ENCODE results near the gene BTBD18.

BTBD18 gene, protein sequence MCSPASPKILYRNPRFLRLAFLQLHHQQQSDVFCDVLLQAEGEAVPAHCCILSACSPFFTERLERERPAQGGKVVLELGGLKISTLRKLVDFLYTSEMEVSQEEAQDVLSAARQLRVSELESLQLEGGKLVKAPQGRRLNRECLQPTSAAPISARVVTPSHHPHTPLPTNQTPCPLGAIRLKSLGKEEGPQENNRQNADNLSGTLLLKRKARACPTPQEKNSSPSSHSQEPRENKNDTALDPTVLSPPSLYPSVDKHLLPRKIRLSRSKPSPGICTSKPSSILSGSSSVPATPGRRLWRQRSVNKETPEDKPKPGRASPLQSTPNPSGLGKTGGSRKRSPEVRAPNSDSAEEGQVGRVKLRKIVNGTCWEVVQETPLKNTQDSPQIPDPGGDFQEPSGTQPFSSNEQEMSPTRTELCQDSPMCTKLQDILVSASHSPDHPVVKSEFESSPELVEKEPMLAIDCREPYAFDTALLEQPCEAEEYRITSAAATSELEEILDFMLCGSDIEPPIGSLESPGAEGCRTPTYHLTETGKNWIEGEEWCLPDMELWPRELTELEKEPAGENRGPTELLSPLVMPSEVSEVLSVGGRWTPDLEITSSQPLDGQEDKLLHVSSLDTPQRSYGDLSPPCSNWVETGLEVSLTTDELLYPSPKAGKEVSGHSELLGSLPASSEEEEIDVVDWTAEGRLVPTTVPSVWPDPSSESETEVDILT

DNA sequence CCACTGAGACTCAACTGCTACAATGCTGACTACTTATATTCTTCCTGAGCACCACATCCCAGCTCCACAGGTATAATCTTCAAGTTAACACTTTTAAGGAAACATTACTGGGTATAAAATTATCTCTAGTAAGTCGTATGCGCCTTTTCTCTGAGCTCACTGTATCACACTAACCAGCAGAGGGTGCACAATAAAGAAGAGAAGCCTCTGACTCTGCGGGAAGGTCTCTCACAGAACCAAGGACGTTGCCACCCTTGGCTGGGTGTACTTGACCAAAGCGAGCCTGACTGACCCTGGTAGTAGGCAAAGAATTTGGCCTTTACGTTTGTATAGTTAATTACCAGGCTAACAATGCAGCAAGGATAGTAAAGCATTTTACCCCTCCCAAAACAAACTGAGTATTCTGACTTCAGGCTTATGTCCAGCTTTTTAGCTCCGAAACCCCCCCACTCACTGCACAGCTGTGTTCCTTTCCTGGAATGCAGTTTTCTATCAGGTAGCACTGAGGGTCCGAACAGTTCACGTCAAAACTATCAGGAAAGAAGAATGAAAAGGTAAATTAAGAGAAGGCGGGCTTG, at the start of gene BTBD18:
TSS of gene BTBD18 (minus strand) at position 144 of the 578 bp plus-strand sequence. CDS start 631 bp downstream, outside the sequence.
- no peak for DNase-seq

DNA sequence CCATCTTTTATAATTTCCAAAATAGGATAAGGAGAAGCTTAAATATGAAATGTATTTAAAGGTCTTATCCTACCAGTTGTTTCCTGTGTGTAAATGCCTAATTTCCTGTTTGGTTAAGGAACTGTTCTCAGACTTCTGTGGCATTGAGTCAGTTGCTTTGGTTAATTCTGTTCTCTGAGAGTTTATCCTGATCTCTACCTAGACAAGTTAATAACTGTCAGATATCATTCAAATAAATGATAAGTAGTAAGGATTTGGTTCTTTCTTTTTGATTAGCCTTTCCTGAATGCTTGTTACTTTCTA, 49.5 kb upstream of the BTBD18 start:
- no peak for DNase-seq

DNA sequence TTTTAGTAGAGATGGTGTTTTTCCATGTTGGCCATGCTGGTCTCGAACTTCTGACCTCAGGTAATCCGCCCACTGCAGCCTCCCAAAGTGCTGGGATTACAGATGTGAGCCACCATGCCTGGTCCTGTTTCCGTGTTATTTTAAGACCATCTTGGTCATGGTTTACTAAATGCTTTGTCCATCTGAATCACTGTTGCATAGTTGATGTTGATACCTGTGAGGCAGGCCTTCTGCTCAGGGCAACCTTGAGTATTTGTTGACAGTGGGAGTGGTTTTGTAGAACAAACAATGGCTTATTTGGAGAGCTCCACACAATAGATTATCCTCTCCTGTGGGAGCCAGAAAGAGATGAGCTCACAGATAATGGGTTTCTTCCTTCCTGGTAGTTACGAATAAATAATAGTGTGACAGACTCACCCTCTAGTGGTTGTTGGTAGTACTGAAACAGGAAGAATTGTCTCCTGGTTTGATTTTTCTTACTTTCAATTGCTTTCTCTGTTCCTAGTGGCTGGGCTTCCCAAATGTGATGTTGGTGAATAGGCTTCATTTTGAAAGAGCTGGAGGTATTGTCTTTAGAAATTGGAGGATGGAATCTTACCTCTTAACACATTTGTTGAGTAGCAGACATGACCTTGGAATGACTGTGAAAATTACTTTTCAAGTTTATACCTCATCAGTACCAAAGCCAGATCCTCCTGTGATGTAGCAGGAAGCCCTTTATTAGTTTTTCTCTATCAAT, 49.0 kb upstream of the BTBD18 start:
- peak; percentile 57 for DNase-seq

DNA sequence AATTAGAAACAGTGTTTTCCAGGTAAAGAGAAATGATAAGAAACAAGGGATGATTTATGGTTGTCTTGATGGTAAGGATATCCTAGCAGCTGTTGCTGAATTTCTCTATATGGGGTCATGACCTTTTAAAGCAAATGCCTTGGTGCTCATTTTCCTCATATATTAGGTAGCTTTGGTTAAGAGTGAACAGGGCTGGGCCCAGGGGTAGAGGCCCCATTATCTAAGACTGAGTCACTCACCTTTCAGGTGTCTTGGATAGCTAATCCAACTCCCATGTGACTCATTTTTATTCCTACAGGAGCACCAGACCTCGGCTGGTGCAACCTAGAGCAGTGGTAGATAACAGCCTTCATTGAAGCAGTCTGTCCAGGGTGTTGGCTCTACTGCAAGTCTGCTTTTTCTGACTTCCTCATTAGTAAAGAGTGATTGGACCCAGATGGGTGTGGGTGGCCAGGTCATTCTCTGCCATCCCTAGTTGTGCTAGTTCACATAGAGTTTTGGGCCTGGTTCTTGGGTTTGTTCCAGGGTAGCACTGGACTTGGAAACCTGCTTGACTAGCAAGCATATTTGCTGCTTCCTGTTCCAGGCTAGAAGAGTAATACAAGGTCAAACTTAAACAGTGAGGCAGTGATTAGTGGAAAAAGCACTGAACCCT, 47.4 kb upstream of the BTBD18 start:
- no peak for DNase-seq

DNA sequence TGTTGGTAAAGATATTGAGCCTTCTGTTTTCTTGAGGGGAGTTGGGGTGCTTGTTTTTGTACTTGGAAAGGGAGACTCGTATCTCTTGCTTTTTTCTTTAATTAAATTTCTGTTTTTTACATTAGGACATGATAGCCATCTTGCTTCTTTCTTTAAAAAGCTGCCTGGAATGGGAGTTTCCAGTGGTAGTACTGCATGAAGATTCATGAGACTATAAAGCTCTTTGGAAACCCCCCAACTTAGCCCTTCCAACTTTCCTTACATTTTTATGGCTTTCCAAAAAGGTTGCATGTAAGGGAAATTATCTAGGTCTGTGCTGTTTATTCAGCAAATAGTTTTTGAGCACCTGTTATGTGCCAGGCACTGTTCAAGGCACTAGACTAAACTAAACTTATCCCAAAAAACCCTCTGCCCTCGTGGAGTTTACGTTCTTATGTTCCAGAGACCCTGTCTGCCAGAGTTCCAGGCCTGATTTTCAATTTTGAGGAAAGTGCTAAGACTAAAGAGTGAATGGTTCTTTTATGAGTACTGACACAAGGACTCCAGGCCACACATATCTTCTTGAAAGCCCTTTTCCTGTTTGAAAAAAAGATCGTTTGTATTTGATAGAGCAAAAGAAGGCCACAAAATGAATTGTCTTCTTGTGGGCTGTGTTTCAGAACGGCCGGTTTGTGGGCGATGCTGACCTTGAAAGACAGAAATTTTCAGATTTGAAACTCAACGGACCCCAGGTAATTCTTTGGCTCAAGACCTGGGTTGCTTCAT, 41.9 kb upstream of the BTBD18 start:
- DNase-seq = no peak

DNA sequence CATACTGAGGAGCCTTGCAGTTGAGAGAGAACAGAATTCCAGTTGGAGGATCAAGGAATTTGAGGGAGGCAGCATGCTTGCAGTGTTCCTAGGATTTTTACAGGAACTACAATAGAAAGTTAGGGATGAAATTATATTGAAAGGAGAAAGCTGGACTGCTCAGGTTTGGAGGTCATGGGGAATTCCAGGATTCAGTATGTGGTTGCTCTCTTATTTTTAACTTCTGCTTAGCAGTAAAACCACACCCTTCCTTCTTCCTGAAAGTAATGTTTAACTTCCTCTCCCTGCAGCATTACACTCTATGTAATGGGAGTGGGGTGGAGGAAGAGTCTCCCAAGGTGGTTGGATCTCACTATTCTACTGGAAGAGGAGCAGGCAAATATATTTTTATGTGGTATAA, 41.3 kb upstream of the BTBD18 start:
- DNase-seq = no peak

DNA sequence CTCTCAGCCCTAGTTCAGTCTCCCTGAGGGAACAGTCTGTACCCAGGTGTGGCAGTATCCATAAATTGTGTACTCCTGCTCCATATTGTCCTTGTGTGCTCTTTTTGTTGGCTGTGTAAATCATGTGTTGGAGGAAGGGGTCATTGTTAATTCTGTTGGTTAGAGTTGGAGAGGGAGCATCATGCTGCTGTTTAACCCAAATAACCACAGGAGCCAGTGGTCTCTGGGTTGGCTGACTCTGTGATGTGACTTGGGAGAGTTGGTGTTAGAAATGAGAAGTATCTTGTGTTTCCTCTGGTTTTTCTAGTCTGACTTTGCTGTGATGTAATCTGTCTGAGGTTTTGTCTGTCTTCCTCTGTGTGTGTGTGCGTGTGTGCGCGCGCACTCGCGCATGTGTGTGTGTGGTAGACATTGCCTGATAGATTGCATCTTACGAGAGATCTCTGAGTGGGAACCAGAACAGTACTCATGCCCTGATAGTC, 40.5 kb upstream of the BTBD18 start:
- no peak for DNase-seq

DNA sequence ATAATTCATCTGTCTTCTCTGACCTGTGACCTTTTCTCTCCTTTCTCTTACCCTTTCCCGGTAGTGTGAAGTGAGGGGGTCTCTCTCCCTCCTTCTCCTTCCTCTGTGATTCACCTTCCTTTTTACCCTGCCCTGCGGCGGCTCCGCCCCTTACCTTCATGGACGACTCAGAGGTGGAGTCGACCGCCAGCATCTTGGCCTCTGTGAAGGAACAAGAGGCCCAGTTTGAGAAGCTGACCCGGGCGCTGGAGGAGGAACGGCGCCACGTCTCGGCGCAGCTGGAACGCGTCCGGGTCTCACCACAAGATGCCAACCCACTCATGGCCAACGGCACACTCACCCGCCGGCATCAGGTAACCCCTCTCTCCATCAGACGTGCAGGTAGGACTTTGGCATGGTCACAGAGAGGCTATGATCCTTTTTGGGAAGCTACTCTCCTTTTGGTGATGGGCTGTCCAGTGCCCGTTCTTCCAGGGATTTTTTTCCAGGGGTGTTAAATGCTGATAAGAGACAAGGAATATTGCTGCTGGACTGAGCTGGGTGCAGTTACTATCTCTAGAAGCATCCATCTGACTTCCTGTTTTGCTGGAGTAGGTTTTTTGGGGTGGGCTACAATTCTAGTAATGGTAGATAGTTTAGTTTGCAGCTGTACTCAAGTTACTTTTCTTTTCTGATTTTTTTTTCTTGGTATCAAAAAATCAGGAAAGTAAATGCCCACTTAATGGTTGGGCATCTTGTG, 39.9 kb upstream of the BTBD18 start:
- DNase-seq = no peak

DNA sequence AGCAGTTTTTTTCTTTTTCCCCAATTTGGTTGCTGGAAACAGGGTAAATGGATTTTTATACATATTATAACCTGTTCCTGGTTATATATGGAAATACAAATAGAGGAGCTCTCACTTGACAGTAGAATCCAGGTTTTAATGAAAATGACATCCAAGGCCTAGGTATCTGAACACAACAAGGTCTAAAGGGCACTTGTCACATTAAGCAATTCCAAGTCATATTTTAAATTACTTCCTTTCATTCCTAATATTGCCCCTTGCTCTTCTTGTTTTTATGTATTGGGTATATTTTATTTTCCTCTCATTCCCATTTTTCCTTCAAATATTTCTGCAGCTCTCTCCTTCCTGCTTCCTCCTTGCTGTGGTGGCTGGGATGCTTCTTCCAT, 37.1 kb upstream of the BTBD18 start:
- DNase-seq = no peak

DNA sequence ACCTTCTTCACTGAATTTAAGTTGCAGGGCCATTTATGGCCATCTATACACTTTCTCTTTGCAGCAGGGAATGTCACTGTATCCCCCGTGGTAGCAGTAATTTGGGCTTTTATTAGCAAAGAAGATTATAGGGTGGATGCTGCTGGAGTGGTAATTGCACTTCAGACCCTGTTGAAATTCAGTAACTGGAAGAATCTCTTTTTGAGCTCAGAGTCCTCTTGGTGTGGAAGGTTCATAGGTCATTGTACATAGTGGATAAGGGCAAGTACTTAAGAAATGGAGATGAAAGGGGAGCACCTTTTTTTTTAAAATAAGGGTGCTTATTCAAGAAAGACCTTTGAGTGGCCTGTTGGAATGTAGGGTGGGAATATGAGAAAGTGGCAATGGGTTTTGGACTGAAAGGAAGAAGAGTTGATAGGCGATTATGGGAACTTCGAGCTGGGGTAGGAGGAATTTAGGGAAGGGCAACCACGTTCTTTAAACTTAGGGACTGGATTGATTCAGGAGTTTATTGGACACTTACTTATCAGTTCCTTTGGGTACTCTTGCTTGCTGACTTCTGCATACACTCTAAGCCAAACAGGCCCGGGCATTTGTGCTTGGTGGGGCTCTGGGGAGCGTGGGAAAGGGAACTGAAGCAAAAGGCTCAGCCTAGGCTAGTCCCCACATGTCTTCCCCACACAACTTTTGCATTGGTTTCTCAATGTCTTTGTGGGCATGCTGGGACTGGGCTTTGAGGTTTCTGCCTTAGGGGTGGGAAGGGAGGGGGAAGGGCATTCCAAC, 36.5 kb upstream of the BTBD18 start:
- DNase-seq = no peak

DNA sequence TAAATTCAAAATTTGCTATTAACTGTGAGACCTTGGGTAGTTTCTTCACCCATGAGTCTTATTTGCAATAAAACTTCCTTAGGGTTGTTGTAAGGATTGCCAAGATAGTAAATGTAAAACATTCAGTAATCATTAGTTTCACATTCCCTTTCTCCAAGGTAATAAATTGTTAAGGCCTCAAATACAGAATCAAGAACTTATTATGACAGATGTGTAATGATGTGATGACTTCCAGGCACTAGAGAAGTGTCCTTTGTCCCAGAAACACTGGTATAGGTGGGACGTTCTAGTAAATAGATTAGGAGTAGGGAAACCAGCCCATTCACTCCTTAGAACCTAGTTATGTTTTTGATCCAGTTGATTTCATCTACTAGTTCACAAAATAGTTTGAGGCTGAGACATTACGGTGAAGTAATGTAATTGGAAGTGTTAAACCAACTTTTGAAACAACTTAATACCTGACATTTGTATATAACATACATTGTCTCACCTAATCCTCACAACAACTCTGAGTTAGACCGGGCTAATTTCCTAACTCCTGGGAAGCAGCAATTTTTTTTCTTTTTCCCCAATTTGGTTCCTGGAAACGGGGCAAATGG, 35.5 kb upstream of the BTBD18 start:
- no peak for DNase-seq

DNA sequence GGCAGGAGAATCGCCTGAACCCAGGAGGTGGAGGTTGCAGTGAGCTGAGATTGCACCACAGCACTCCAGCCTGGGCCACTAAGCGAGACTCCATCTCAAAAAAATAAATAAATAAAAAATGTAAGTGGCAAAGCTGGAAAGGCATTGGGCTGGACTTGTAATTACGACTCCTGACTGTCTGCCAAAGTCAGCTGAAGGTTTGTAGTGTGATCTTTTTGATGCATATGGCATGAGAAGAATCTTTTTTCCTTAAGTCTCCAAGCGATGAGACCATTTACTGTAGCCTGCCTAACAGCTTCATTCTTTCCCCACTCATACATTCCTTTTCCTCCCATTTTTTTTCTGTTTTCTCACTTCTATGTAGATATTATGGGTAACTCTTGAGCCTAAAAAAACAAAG, 34.8 kb upstream of the BTBD18 start:
- DNase-seq = no peak

DNA sequence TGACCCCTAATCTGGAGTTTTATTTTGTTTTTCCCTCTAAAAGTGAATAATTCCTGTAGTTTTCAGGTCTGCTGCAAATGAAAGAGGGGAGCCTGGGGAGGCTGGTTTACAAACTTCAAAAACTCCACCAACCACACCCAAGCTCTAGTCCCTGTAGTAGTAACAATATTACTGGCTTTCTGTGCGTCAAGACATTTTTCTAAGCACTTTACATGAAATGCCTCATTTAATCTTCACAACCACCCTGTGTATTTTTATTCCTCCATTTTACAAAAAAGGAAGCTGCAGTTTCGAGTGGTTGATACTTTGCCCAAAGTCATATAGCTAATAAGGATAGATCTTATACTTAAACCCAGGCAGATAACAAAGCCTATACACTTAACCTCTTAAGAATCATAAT, 33.5 kb upstream of the BTBD18 start:
- no peak for DNase-seq

DNA sequence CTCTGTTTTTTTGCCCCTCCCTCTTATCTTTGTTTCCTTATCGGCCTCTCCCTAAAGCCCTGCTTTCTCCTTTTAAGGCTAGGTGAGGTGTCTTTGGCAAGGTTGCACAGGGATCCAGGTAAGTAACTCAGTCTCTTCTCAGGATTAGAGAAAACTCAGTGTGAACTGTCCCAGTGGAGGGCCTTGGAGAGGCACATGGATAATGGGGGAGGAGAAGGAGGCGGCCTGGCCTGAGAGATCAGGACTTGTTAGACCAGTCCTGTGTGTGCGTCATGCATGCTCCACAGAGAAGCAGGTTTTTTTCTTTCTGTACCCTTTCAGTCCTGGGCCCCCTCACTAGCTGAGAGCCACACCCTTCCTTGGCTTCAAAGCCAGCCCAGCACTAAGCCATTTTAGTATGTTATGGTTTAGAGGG, 29.9 kb upstream of the BTBD18 start:
- no peak for DNase-seq

DNA sequence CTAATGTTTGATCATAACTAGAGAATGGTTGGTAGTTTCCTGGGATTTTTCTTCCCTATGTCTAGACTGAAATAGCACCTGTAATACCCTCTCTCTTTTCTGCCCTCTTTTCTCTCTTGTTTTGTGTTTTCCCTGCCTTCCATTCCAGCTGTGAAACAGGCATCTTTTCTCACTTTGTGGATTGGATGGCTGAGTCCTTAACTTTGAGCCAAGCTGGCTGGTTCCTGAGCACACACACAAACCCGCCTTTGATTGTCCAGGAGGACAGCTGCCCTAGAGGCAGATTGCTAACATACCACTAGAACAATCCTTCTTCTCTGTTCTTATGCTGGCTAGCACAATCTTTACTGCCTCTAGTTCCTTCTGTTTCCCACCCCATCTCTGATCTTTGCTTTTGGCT, 27.7 kb upstream of the BTBD18 start:
- DNase-seq = no peak

DNA sequence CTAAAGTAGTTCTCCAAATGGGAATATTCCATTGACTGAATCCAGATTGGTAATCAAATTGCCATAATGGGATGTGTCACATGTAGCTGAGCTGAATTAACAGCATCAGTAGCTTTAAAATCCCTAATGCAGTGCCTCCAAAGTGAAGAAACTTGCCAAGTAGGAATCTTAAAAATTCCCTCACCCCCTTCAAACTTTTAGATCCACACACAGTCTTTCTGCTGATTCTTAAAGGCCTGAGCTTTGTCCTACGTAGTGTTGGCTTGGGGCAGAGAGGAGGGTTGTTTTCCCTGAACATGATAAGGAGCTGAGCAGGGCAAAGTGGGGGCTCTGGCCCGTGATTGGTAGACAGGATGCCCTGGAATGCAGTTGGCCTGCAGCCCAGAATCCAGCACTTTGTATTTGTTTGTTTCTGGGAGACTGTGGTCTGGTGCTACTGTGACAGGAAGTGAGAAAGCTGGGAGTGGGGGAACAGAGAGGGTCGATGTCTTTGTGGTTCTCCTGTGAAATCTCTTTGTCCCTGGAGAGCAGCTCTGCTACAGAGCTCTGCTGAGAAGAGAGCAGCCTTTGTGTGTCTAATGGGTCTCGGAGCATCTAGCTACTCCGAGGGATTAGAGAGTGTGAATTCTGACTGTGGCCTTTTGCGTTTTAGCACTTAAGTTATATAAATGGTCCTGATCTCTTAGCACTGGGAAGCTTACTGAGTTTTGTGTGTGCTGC, 26.9 kb upstream of the BTBD18 start:
- no peak for DNase-seq

DNA sequence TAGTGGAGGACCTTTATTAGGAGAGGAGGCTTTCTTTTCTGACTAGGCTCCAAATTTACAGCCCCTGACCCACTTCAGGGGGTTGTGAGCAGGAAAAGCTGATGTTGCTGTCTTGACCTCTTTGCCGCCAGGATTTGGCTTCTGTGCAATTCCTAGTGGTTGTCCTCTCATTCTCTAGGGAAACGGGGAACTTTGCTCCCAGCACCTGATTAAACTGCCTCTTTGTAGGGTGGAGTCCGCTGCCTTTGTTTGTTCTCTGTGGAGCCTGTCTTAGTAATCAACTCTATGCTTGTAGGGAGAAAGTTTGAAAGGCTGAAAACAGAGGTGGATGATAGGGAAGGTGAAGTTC, 26.3 kb upstream of the BTBD18 start:
- no peak for DNase-seq

DNA sequence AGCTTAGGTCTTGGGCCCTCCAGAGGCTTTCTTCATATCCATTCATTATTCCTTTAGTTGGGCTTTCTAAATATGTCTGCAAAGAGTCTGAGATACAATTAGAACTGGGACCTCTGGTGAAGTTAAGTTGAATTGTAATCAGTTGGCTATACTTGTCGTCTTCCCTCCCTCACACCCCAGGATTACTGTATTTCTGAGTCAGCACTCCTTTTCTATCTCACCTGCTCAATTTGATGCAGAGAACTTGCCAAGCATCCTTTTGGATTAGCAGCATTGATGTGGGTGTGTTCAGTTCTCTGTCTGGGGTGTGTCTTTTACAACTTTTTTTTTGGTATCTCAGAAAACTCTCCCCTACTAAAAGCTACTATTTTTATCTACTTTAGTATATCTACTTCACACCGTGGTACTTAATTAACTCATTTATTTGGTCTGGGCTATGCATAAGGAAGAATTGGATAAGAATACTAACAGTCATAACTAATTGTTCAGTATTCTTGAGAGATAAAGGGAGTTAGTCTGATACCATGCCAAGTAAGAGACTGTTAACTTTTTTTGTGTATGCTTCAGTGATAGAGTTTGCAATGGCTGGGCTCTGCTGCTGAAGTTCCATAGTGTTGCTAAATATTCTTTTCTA, 25.1 kb upstream of the BTBD18 start:
- no peak for DNase-seq

DNA sequence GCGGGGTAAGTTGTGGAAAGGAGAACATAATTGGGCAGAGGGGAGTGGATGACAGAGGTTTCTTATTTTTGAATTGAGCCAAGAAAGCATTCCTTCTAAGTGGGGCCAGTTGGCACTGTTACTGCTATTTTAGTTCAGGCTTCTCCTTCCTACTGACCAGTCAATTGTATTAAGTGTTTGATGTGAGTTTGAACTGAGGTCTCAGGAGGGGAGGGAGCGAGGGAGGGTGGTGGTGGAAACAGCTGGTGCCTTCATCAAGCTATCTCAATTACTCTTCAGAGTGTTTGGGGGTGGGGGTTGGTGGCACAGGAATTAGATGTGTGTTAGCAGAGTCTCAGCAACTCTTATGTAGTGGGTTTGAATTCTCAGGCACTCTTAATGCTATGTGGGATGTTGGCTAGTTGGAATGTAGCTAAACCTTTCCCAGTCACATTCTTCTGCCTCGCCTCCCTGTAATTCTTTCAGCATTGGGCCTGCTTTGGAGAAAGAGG, 24.5 kb upstream of the BTBD18 start:
- no peak for DNase-seq

Data from SHP77 treated with DMSO at 0.1 percent for 48 hours (cell line).